ENCODE data around the gene CHAT. TPM values are rescaled to one million over a fixed set of nuclear protein-coding genes. Genes with fewer than 3 reads are reported as not detected.

CHAT gene
- total RNA-seq, 1 donor from 2014 or later, result not detected

- Histone ChIP-seq H3K9me3 (no peaks in the 10 kb centered on the region), H3K4me3 (no peak overlapping the region), H3K27ac (no peak overlapping the region), H3K4me1 (no peaks in the 10 kb centered on the region), H3K27me3 (ENCODE audit: low read depth) (no peaks in the 10 kb centered on the region), H3K36me3 (no peaks in the 10 kb centered on the region)
- ATAC-seq, result no peak
- no peak for TF ChIP-seq CTCF (IDR thresholded peaks at IDR 0.05)
- DNase-seq, result no peak
- intact Hi-C loops (cut with DNase I), result no loop called here
These were observed 34.2 kb upstream of the CHAT start for GRCh38 chr10:49579621-49580020.

- DNase-seq, result no peak
- no peaks in the 10 kb centered on the region for H3K9me3 ChIP-seq
- TF ChIP-seq CTCF (IDR thresholded peaks at IDR 0.05), result no peak
- H3K4me3 ChIP-seq, result no peak overlapping the region
- H3K4me1 ChIP-seq, result no peaks in the 10 kb centered on the region
- H3K36me3 ChIP-seq, result no peaks in the 10 kb centered on the region
- no peak for ATAC-seq
- intact Hi-C loops (cut with DNase I), result no loop called here
- no peak overlapping the region for H3K27ac ChIP-seq
- no peaks in the 10 kb centered on the region for H3K27me3 ChIP-seq (ENCODE audit: low read depth)
These were observed 28.4 kb upstream of the CHAT start for GRCh38 chr10:49585387-49585786.

GRCh38 chr10:49587981-49588380 lies 25.9 kb upstream of the CHAT start:
- intact Hi-C loops (cut with DNase I), result no loop called here
- no peaks in the 10 kb centered on the region for H3K4me1 ChIP-seq
- ATAC-seq (no peak), DNase-seq (no peak)
- H3K4me3 ChIP-seq, result no peak overlapping the region
- TF ChIP-seq CTCF (IDR thresholded peaks at IDR 0.05), result no peak
- no peaks in the 10 kb centered on the region for H3K9me3 ChIP-seq
- no peaks in the 10 kb centered on the region for H3K27me3 ChIP-seq (ENCODE audit: low read depth)
- H3K36me3 ChIP-seq, result no peaks in the 10 kb centered on the region
- H3K27ac ChIP-seq, result no peak overlapping the region

GRCh38 chr10:49592726-49593563 lies 20.9 kb upstream of the CHAT start:
- ATAC-seq (peak; percentile 81 to 87), DNase-seq (no peak)
- Histone ChIP-seq H3K4me1 (no peaks in the 10 kb centered on the region), H3K9me3 (no peaks in the 10 kb centered on the region), H3K27me3 (ENCODE audit: low read depth) (peaks cover 6% of the 10 kb centered on the region), H3K36me3 (no peaks in the 10 kb centered on the region), H3K27ac (no peak overlapping the region), H3K4me3 (no peak overlapping the region)
- TF ChIP-seq CTCF (IDR thresholded peaks at IDR 0.05), result peak; percentile 92
- intact Hi-C loops (cut with DNase I), result no loop called here

- no peak for ATAC-seq
- H3K9me3 ChIP-seq, result no peaks in the 10 kb centered on the region
- intact Hi-C loops (cut with DNase I), result no loop called here
These were observed 20.3 kb upstream of the CHAT start for GRCh38 chr10:49593564-49593875.

More at GRCh38 chr10:49593564-49593875, 20.3 kb upstream of the CHAT start:
- TF ChIP-seq CTCF (IDR thresholded peaks at IDR 0.05), result no peak
- no peak for DNase-seq
- H3K27me3 ChIP-seq (ENCODE audit: low read depth), result peaks cover 6% of the 10 kb centered on the region
- no peak overlapping the region for H3K27ac ChIP-seq
- no peaks in the 10 kb centered on the region for H3K4me1 ChIP-seq
- H3K4me3 ChIP-seq, result no peak overlapping the region
- no peaks in the 10 kb centered on the region for H3K36me3 ChIP-seq
